GM12878 (cell line): Measurements from ENCODE around the gene METTL21C. TPM values are rescaled to one million over a fixed set of nuclear protein-coding genes. Genes with fewer than 3 reads are reported as not detected.

Source experiments
- ATAC-seq: fragments of 200-7000 bp; cut with Tn5 transposase; 3 replicates; pipeline ENCODE4 v1.9.1; 2020; ENCODE audit warnings: mild to moderate bottlenecking, moderate library complexity
- BruUV-seq: library from RNA; stranded (reverse); fragments of 400-500 nt; replicated peaks from 2 replicates; lab custom pipeline; 2021; lab: Mats Ljungman, UMichigan
- CTCF ChIA-PET: fragments of 300-600 bp; sonication (Branson Sonifier 250); formaldehyde crosslinking; extraction: SDS; loops from one replicate; lab custom pipeline; 2021; ENCODE audit warnings: inconsistent platforms; lab: Yijun Ruan, JAX
- POLR2A ChIA-PET: fragments of 350-600 bp; formaldehyde crosslinking; extraction: SDS; loops from one replicate; lab custom pipeline; 2021; ENCODE audit warnings: inconsistent platforms; lab: Charles Lee
- RAD21 ChIA-PET: fragments of 300-600 bp; sonication (Branson Sonifier 250); formaldehyde crosslinking; loops from one replicate; lab custom pipeline; 2023; ENCODE audit warnings: antibody characterized with exemption; ENCODE audit not compliant: unreplicated experiment; lab: Charles Lee
- SMC1A ChIA-PET: fragments of 300-600 bp; sonication (Branson Sonifier 250); formaldehyde crosslinking; loops from one replicate; lab custom pipeline; 2023; ENCODE audit not compliant: unreplicated experiment, uncharacterized antibody; lab: Charles Lee
- DNase-seq: peaks from one replicate; pipeline ENCODE4 v3.0.0-alpha.2; 2011; ENCODE audit warnings: low read depth, low spot score
- FAIRE-seq: peaks from 3 replicates; lab custom pipeline; 2011; peaks lifted over from hg19 to GRCh38; lab: Jason Lieb, UNC
- H2AFZ ChIP-seq: 2 replicates; pipeline ENCODE4 v1.6.0; 2011; ENCODE audit warnings: low read depth, low read length, control low read depth; ENCODE audit not compliant: control insufficient read depth
- H3K27ac ChIP-seq: 2 replicates; pipeline ENCODE4 v1.5.1; 2011; ENCODE audit warnings: control low read depth; ENCODE audit not compliant: control insufficient read depth, insufficient read depth
- H3K27me3 ChIP-seq, 2 experiments: replicated peaks in 1 of 2; 2 replicates each; pipeline versions ENCODE4 v1.6.0 to v1.6.1; 2011; ENCODE audit warnings: low read length in 1 of 2; ENCODE audit not compliant: control insufficient read depth in 2 of 2, insufficient read depth in 2 of 2
- H3K36me3 ChIP-seq, 2 experiments: 2 replicates each; pipeline ENCODE4 v1.5.1; 2011; ENCODE audit warnings: low read length in 1 of 2; ENCODE audit not compliant: control insufficient read depth in 2 of 2, insufficient read depth in 2 of 2
- H3K4me1 ChIP-seq: 2 replicates; pipeline ENCODE4 v1.6.1; 2011; ENCODE audit warnings: mild to moderate bottlenecking, low read length, moderate library complexity, mixed read lengths; ENCODE audit not compliant: control insufficient read depth, insufficient read depth
- H3K4me2 ChIP-seq: 2 replicates; pipeline ENCODE4 v1.6.0; 2011; ENCODE audit warnings: control low read depth; ENCODE audit not compliant: control insufficient read depth, insufficient read depth
- H3K4me3 ChIP-seq: fragments of 200-600 bp; sonication (generic); 2 replicates; pipeline ENCODE4 v1.5.1; 2016
- H3K79me2 ChIP-seq: 2 replicates; pipeline ENCODE4 v1.6.0; 2011; ENCODE audit warnings: low read length; ENCODE audit not compliant: control insufficient read depth, insufficient read depth
- H3K9ac ChIP-seq: 2 replicates; pipeline ENCODE4 v1.8.0; 2011; ENCODE audit warnings: low read length, control low read depth, mixed read lengths; ENCODE audit not compliant: control insufficient read depth, insufficient read depth
- H3K9me3 ChIP-seq: replicated peaks from 3 replicates; pipeline ENCODE4 v1.5.1; 2011; ENCODE audit warnings: mild to moderate bottlenecking, low read length; ENCODE audit not compliant: control insufficient read depth, insufficient read depth
- H4K20me1 ChIP-seq: 2 replicates; pipeline ENCODE4 v1.6.0; 2011; ENCODE audit not compliant: control insufficient read depth, insufficient read depth
- HDAC2 ChIP-seq: fragments of 200-600 bp; sonication (generic); IDR thresholded peaks from 2 replicates; pipeline ENCODE4 v1.6.1; 2017
- NR2C1 ChIP-seq: fragments of 450-650 bp; IDR thresholded peaks from 2 replicates; pipeline ENCODE4 v1.6.1; 2017; ENCODE audit warnings: antibody characterized with exemption, mild to moderate bottlenecking, moderate library complexity
- NR2F1 ChIP-seq: fragments of 450-650 bp; conservative IDR thresholded peaks from 2 replicates; pipeline ENCODE4 v1.6.1; 2017; ENCODE audit warnings: mild to moderate bottlenecking
- RELB ChIP-seq: fragments of 450-650 bp; IDR thresholded peaks from 2 replicates; pipeline ENCODE4 v1.6.1; 2017; ENCODE audit warnings: low read depth, mild to moderate bottlenecking, moderate library complexity
- SUPT20H ChIP-seq: IDR thresholded peaks from 2 replicates; pipeline ENCODE4 v1.6.1; 2011; ENCODE audit warnings: low read depth, mild to moderate bottlenecking, low read length, moderate library complexity, borderline replicate concordance; ENCODE audit not compliant: control insufficient read depth
- TCF12 ChIP-seq: IDR thresholded peaks from 2 replicates; pipeline ENCODE4 v1.6.1; 2011; ENCODE audit warnings: low read depth, mild to moderate bottlenecking, low read length
- ZNF207 ChIP-seq: fragments of 450-650 bp; IDR thresholded peaks from 2 replicates; pipeline ENCODE4 v1.6.1; 2014; ENCODE audit warnings: antibody characterized with exemption, mild to moderate bottlenecking, borderline replicate concordance
- WGBS: methylation state at CpG from one replicate; pipeline ENCODE4 v1.1.6; 2016; ENCODE audit warnings: low lambda C conversion rate; ENCODE audit not compliant: insufficient replicate concordance, insufficient coverage; ENCODE audit errors: missing lambda C conversion rate; 5-methylcytosine and 5-hydroxymethylcytosine counted together
- in situ Hi-C: fragments of 300-500 bp; cut with MboI; formaldehyde crosslinking; loops from 9 replicates; pipeline ENCODE4 v1.14.3; 2018; ENCODE audit warnings: mixed read lengths
- intact Hi-C: fragments of 100-400 bp; cut with micrococcal nuclease; formaldehyde crosslinking; loops from one replicate; pipeline ENCODE4 v1.14.2; 2022; ENCODE audit not compliant: unreplicated experiment
- polyA plus RNA-seq, 11 experiments: library from polyadenylated mRNA; depleted of rRNA in 4 of 11; unstranded in 6 of 11; stranded (reverse) in 5 of 11; fragments of >200 nt; fragmentation: Nextera tagmentation in 4 of 11; fragmentation: Illumina TruSeq in 1 of 11; extraction: Ambion mirVana in 4 of 11; extraction: Trizol in 1 of 11; gene quantifications; 1 replicate in 1 of 11; 2 replicates in 10 of 11; pipeline versions ENCODE4 v1.2.1 to v1.2.3, GENCODE V29; 2011 to 2016; ENCODE audit warnings: inconsistent platforms in 2 of 11, missing spikeins in 2 of 11, low read depth in 1 of 11
- total RNA-seq, 4 experiments: library from RNA; depleted of rRNA in 3 of 4; stranded (reverse); fragments of >200 nt in 3 of 4; fragmentation: Illumina TruSeq in 1 of 4; extraction: Trizol in 1 of 4; gene quantifications; 2 replicates each; pipeline versions ENCODE4 v1.2.1 to v1.2.3, GENCODE V29; 2013 to 2021
- TF ChIP-seq, protein P1 (sequence below): fragments of 450-650 bp; IDR thresholded peaks from 2 replicates; pipeline ENCODE4 v1.6.1; 2014; ENCODE audit warnings: mild to moderate bottlenecking
- TF ChIP-seq, protein P2 (sequence below): IDR thresholded peaks from 2 replicates; pipeline ENCODE4 v1.6.1; 2012; ENCODE audit warnings: low read depth, low read length, improper control_type of control experiment

METTL21C gene
- total and polyA plus RNA-seq, 10 of the 15 experiments (the other 5 are each of a cell fraction or from before 2014, with no cell fraction given), result 0.13 TPM; not detected in 9

DNA sequence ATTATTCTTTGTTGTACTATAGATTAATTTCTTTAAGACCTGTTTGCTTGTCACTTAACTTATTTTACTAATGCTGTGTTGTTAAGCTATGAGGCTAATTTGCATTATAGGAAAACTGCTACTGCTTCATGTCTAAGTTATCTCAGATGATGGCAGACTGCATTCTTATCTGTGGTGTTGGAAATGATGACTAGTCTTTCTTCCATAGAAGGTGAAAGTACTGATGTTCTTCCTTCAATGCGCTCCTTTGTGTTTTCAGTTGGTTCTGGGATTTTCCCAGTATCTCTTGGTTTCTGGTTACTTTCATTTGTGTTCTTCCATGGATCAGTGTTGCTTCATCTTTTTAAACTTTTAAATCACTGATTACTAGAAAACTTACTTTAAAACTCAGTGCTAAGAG is 51.2 kb downstream of the METTL21C start:
- DNase-seq, result no peak
- CTCF ChIA-PET, result interaction anchor here (0.7 to 1.7 kb wide), 4 partner anchors 26 to 125 kb away, joined by 3 read pairs; no protein-coding TSS in a partner anchor
- H3K4me2 ChIP-seq, result no peak overlapping the region
- ATAC-seq, result no peak
- H3K4me3 ChIP-seq, result no peak overlapping the region
- RAD21 ChIA-PET, result interaction anchor here (0.6 to 1.2 kb wide), 2 partner anchors 10 to 52 kb away, joined by 3 read pairs; no protein-coding TSS in a partner anchor
- BruUV-seq, result no TSS peak
- no peak overlapping the region for H3K27ac ChIP-seq
- FAIRE-seq, result no peak
- H2AFZ ChIP-seq, result no peak overlapping the region
- POLR2A ChIA-PET, result no interaction called here
- intact Hi-C loops (no loop called here), in situ Hi-C loops (no loop called here)
- H3K27me3 ChIP-seq, result no peaks in the 10 kb centered on the region
- no peaks in the 10 kb centered on the region for H3K79me2 ChIP-seq
- H4K20me1 ChIP-seq, result no peaks in the 10 kb centered on the region
- TF ChIP-seq, protein P1, sequence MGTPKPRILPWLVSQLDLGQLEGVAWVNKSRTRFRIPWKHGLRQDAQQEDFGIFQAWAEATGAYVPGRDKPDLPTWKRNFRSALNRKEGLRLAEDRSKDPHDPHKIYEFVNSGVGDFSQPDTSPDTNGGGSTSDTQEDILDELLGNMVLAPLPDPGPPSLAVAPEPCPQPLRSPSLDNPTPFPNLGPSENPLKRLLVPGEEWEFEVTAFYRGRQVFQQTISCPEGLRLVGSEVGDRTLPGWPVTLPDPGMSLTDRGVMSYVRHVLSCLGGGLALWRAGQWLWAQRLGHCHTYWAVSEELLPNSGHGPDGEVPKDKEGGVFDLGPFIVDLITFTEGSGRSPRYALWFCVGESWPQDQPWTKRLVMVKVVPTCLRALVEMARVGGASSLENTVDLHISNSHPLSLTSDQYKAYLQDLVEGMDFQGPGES, result no peak
- TF ChIP-seq HDAC2, result no peak
- no peak for TF ChIP-seq TCF12
- no peak for TF ChIP-seq RELB
- TF ChIP-seq ZNF207, result no peak
- TF ChIP-seq, protein P2, sequence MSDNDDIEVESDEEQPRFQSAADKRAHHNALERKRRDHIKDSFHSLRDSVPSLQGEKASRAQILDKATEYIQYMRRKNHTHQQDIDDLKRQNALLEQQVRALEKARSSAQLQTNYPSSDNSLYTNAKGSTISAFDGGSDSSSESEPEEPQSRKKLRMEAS, result no peak
- no peak for TF ChIP-seq NR2F1
- no peak for TF ChIP-seq SUPT20H
- no peak for TF ChIP-seq NR2C1
- no peaks in the 10 kb centered on the region for H3K9me3 ChIP-seq
- no peaks in the 10 kb centered on the region for H3K4me1 ChIP-seq
- WGBS, result 100% methylated on average over 1 of the region's 1 CpG
- SMC1A ChIA-PET, result interaction anchor here (0.7 to 1.7 kb wide), 3 partner anchors 17 to 59 kb away, joined by 3 read pairs; no protein-coding TSS in a partner anchor
- H3K9ac ChIP-seq, result no peak overlapping the region
- H3K36me3 ChIP-seq, result peaks cover 2 to 52% of the 10 kb centered on the region in 2 experiments
